NCI-H2107 treated with DMSO at 0.1 percent for 48 hours (cell line): ENCODE data around the gene COPA.
"Not testable (repeated sequence)": the region's sequence is repeated elsewhere in the genome, so short reads cannot be mapped to it uniquely, and the experiment has no call there.

ENCODE experiments used
- DNase-seq: peaks from one replicate; lab custom pipeline; 2025; ENCODE audit not compliant: unreplicated experiment; lab: John Stamatoyannopoulos, UW

The COPA gene

DNA sequence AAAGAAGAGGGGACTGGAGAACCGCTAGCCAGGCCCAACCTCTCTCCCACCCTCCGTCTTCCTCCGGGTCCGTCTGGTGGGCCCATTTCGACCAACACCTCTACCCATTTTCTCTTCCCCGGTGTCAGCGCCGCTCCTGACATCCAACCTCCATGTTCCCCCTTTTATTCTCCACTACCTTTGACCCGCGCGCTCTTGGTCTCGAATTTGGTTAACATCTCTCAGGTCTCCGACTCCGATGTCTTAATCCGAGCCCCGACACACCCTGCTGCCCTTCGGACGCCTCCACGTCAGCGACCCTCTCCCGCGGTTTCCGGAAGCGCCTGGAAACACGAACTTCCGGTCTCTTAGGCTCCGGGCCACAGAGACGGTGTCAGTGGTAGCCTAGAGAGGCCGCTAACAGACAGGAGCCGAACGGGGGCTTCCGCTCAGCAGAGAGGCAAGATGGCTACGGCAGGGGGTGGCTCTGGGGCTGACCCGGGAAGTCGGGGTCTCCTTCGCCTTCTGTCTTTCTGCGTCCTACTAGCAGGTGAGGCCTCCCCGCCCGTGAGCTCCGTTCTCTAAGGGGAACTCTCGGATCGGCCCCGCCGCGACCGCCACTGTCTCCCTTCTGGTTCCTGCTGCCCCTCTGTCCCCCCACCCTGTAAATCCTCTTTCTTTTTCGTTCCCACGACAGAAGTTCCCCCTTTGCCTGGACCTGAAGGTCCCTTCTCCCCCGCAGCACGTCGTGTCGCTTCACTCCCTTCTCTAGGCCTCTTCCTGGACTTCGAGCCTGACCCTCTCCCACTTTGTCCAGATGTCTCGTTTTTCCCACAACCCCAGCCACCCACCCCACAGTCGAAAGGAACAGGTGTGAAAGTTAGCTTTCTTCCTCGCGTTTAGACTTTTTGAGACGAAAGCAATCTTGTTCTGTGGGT lies at the start of gene COPA, which contains the start of gene NCSTN:
TSS of gene COPA (minus strand) at position 298 of the 917 bp plus-strand sequence. CDS start at position 218, 80 bp downstream.
TSS of gene NCSTN (plus strand) at position 431 of the 917 bp plus-strand sequence. CDS start at position 445, 14 bp downstream.
- peak; percentile 89 for DNase-seq

DNA sequence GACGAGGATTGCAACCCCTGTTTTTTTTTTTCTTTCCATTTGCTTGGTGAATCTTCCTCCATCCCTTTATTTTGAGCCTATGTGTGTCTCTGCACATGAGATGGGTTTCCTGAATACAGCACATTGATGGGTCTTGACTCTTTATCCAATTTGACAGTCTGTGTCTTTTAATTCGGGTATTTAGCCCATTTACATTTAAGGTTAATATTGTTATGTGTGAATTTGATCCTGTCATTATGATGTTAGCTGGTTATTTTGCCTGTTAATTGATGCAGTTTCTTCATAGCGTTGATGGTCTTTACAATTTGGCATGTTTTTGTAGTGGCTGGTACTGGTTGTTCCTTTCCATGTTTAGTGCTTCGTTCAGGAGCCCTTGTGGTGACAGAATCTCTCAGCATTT lies 45.4 kb upstream of the COPA start:
- not testable (repeated sequence) for DNase-seq

DNA sequence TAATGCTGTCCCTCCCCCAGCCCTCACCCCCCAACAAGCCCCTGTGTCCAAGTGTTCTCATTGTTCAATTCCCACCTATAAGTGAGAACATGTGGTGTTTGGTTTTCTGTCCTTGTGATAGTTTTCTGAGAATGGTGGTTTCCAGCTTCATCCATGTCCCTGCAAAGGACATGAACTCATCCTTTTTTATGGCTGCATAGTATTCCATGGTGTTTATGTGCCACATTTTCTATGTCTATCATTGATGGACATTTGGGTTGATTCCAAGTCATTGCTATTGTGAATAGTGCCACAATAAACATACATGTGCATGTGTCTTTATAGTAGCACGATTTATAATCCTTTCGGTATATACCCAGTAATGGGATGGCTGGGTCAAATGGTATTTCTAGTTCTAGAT lies 41.8 kb upstream of the COPA start:
- DNase-seq: not testable (repeated sequence)

DNA sequence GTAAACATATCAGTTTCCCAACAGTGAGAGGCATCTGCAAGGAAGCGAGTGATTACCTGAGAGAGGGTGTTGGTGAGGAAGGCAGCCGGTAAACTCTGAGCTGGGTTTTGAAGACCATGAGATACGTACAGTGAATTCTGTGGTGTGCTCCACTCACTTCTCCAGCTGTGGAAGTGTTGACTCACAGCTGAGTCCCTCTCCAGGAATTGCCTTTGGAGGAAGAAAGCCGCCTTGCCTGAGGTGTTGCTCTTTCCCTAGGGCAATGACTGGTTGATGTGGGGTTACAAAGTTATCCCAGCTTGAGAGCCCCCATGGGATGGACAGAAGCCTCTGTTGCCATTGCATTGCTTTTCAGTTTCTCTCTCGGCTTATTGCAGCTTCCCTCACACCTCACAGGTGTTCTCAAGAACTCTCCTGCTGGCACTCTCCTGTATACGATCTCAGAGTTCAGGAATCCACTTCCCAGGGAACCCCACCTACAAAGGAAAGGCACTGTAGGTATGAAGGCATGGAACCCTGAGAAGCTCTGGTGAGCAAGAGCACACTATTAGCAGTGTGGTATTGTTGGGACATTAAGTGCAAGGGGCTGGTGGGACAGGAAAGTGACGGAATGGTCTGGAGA lies 34.6 kb upstream of the COPA start:
- no peak for DNase-seq

DNA sequence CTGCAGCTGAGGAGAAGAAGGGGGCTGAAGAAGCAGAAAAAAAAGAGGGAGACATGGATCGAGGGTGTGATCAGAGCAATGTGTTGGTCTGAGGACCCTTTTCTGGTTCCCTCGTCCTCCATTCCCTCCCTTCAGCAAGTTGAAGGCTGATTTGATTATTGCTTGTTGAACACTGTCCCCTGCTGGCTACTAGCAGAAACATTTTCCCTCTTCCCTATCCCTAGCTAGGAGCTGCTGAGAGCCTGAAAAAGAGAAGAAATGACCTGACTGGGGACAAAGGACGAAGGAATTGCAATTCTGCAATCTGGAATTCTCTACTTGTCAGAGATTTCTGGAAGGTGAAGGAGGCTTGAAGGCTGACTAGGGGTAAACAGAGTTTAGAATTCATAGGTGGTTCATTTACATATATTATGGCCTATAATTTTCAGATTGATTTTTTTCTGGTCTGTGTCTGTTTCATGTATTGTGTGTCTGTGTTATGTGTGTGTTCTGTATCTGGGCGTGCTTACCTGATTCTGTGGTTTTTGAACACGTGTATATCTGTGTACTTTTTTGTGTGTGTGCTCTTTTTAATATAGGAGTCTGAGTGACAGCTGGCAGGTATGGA lies 33.6 kb upstream of the COPA start:
- peak; percentile 82 for DNase-seq

DNA sequence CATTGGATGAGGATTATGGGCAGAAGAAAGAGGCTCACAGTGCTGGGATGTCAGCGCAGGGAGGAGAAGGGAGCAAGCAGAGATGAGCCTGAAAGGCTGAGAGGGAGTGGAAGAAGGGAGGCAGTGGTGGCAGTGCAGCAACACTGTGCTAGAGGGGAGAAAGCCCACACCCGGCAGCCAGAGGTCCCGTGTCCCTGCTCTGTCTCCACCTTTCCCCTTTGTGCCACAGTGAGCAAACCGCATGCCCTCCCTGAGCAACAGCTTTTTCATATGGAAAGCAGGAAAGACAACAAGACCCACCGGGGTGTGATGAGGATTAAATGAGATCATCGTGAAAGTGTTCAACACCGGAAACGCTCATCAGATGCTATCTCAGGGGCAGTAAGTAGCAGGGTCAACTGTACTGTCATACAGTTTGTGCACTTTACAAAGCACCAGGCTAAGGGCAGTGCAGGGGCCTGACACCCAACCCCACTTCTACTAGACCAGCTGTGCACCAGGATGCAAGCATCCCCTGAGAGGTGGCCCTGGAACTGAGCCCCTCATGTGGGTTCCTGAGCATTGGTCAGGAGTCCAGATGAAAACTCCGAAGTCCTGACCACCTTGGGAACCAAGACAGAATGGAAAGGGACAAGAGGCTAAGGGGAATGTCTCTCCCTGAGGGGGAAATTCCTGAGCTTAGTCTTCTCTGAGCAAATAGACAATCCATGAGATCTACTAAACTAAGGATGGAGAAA lies 32.9 kb upstream of the COPA start:
- DNase-seq: no peak

DNA sequence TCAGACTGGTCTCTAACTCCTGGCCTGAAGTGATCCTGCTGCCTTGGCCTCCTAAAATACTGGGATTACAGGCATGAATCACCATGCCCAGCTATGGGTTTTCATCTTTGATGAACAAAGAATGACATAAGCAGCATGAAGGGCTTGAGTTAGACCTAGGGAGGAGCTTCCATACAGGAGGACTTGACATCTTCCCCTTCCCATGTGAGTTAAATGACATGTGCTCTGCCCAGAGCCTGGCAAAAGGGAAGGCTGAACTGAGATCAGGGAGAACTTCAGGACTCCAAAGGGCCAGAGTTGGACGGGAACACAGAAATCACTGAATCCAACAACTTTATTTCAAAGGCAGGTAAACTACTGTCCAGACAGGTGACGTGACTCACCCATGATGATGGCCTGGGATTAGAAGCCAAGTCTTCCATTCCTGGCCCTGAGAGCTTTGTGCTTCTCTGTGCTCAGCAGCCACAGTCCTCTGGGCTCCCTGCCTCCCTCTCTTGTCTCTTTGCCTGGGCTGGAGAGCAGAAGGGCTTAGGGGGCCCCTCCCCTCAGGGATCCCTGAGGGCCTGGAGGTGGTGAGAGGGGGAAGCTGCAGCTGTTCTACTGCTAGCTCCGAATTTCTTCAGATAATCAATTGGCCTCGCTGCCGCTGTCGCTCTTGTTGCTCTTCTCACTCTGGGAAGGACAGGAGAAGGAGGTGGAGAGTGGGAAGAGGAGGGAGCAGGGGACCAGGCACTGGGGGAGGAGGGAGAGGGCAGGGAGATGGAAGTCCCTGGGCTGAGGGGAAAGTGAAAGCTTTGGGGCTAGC lies 31.5 kb upstream of the COPA start:
- peak; percentile 45 for DNase-seq

DNA sequence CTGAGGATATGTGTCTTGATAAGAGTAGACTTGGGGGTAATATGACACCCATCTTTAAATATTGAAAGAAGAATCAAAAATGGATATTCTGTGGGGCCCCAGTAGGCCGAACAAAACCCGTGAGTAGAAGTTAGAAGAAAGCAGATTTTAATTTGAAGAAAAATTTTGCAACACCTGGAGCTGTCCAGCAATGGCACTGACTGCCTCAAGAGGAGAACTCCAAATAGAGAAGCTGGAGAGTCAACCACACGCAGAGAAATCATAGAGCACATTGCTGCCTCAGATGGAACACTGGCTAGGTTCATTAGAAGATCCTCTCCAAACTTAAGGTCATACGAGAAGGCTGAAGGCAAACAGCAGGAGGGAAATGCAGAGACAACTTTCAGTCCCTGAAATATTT lies 30.6 kb upstream of the COPA start:
- no peak for DNase-seq

DNA sequence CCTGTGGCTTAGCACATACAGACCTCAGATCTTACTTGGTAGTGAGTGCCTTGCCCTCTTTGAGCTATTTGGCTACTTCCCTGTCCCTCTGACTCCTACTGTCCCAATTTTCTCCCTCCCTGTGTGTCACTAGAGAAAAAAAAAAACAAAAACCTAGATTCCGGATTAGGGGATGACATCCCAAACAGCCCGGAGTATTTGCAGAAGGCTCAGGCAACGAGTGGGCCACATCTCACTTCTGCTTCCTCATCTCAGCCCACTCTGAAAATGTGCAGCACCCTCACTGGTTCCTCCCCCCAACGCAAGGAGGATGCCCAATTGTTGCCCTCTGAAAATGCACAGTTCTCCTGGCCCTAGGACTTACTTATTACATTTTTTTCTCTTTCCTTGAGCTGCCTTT lies 28.7 kb upstream of the COPA start:
- no peak for DNase-seq

DNA sequence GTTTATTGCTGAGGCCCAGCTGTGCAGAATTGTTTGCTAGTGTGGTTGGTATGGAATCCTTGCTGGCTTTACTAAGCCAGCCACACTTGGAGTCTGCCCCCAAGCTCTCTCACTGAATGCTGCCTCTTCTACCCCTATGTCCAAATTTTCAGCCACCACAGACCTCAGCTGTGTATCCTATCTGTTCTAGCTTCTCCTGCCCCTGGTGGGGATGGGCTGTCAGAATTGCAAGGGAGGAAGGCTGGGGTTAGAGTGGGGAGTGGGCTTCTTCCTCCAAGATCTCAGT lies 28.2 kb upstream of the COPA start:
- DNase-seq: no peak

DNA sequence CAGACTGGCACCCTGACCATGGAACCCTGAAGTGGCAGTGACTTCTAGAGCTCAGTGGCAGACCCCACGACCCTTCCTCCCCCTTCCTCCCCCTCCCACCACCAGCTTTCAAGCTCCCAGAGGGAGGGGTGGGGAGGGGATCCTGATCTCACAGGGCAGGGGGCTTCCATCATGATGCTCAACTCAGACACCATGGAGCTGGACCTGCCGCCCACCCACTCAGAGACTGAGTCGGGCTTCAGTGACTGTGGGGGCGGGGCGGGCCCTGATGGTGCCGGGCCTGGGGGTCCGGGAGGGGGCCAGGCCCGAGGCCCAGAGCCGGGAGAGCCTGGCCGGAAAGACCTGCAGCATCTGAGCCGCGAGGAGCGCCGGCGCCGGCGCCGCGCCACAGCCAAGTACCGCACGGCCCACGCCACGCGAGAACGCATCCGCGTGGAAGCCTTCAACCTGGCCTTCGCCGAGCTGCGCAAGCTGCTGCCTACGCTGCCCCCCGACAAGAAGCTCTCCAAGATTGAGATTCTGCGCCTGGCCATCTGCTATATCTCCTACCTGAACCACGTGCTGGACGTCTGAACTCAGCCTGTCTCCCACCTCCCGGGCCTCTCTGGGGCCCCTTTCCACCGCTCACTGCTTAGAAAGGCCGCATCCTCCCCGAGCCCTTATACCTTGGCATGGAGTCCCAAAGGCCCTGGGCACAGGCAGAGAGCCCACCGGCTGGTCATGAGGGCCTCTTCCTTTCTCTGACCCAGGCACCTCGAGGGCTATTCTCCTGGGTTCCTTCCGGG lies 27.7 kb upstream of the COPA start:
- DNase-seq: no peak

DNA sequence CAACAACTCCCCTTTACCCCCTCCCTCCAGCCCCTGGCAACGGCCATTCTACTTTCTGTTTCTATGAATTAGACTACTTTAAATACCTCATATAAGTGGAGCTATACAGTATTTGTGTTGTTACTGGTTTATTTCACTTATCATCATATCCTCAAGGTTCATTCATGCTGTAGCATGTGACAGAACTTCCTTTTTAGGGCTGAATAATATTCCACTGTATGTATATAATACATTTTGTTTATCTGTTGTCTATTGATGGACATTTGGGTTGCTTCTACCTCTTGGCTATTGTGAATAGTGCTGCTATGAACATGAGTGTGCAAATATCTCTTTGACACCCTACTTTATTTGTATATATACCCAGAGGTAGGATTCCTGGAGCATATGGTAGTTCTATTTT lies 26.0 kb upstream of the COPA start:
- no peak for DNase-seq

DNA sequence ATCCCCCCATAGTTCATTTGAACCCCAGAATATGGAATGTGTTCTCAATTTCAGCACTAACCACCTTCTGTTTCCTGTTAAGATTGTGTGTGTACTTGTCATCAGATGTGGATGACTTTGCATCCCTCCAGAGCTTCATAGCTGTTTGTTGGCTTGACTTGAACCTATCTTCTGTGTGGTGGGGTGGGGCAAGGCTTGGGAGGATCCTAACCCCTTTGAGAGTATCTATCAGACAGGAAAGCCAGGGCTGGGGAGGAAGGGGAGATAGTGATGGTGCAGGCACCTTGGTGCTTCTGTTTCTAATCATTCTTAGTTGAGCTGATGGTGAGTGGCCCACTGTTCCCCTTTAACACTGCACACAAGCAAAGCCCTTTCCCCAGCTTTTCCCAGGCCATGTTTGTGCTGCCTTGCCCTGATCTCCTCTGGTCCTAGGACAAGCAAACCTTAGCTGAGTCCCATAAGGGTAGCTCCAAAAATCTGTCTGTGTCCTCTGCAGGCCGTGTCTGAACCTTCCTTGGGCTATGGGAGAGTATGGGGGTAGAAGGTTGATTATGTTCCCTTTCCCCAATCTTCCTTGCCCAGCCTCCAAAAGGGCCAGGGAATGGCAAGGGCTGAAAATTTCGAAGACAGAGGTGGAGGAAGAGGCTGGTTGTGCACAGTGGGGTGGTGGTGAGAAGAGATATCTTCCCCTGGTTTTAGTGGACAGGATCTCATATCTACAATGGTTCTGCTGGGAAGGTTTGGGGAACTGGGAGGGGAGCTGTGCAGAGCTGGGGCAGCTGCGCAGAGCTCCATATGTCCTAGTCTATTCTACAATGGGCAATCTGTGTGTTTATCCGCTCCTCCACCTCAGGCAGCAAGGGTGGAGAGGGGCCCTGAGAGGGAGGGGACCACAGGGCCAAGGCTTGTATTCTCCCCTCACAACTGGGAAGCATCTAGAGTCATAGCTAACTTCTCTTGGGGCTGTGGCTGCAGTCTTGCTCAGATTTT lies 25.2 kb upstream of the COPA start:
- DNase-seq: no peak

DNA sequence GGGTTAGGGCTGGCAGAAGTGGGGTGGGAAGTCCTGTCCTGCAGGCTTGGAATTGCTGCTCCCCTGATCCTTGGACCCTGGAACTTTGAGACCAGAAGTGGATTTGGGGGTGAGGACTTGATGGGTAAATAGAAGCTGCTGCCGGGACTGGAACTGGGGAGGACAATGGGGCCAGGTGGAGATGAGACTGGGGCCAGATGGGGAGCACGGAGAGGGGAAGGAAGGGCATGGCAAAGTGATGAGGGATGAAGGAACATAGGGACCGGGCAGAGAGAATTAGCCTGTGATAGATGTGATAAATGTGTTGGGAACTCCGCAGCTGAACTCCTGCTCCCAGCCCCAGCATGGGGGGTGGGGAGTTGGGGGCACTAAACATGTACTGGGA lies 24.5 kb upstream of the COPA start:
- DNase-seq: no peak

DNA sequence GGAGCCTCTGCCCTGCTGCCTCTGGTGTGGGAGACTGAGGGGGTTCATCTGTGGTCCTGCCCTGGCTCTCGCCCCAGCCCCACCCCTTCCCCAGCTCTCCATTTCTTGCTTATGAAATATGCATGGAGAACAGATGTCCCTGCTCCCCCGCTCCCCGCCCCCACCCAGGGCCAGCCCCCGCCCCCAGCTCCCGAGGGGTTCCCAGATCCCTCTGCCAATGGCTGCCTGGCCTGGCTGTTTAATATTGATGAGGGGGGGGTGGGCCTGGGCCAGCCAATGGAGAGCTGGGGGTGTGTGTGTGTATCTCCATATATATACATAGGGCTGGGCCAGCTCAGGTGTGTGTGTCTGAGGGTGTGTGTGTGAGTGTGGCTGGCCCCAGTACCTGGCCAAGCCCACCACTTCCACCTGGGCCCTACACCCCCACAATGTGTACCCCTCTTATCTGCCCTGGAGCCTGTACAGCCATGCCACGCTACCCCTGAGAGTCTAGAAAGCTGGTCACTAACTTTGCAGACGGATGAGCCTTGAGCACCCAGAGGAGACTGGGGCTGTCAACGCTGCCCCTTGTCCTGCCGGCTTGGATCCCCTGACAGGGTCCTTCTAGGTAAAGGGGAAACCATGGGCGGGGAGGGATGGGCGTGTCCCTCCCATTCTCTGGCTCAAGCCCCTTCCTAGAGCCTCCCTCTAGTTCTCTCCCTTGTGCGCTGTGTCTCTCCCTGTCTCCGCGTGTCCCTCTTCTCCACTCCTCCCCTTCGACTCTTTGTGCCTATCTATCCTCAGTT lies 23.9 kb upstream of the COPA start, which contains the start of gene NHLH1:
TSS of gene NHLH1 (plus strand) at position 341 of the 785 bp plus-strand sequence. CDS start 3,661 bp downstream, outside the sequence.
- no peak for DNase-seq

DNA sequence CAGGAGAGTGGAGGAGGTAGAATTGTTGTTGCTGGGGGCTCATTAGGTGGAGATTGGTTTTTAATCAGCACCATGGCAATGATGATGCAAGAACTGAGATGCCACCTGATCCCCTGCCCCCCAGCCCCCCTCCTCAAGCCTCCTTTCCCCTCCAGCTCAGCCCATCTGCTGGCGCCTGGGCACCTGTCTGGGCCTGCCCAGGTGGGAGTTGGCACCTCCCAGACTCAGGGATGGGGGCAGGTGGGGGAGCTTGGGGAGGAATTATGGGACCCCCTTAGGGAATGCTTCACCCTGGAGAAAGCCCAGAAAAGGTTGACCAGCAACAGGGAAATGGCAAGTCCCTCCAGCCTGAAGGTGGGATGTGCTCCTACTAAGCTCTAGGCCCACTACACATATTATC lies 22.3 kb upstream of the COPA start:
- no peak for DNase-seq

DNA sequence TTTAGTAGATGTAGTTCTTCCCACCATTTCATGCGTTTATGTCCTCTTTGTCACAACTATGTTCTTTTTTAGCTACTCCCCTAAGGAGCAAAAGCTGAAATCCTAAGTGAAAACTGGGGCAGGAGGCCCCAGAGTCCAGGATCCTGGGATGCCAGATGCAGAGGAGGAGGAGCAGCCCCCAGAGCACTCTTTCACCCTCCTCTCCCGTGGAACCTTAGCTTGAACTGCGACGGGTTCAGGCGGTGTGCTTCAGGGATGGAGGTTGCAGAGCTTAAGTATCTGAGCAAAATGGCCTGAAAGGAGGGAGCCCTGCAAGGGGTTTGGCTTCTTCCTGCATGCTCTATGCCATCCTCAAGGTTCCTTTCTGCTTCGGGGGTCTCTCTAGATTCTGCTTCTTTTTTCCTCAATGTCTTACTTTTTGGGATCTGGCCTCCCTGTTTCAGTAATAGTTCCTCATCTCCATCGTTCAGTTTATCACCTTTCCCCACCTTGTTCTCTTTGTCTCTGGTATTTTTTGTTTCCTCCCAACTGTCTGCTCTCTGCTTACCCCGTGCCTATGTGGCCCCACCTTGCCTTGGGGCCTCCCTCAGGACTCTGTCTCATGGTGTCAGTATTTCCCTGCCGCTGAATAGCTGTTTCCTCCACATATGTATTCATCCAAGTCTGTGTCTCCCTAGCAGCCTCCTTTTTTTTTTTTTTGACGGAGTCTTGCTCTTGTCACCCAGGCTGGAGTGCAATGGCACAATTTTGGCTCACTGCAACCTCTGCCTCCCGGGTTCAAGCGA lies 21.1 kb upstream of the COPA start:
- no peak for DNase-seq
